Loucy (cell line): ENCODE measurements around the gene H2BK1.

Source experiments
- CTCF ChIP-seq: fragments of 200-600 bp; sonication (generic); conservative IDR thresholded peaks from 2 replicates; pipeline ENCODE4 v1.5.1; 2014; ENCODE audit warnings: mild to moderate bottlenecking, antibody characterized with exemption, low read length
- EZH2phosphoT487 ChIP-seq: fragments of 200-600 bp; IDR thresholded peaks from 2 replicates; pipeline ENCODE4 v1.6.1; 2018; ENCODE audit warnings: antibody characterized with exemption, mild to moderate bottlenecking, moderate library complexity, borderline replicate concordance

DNA sequence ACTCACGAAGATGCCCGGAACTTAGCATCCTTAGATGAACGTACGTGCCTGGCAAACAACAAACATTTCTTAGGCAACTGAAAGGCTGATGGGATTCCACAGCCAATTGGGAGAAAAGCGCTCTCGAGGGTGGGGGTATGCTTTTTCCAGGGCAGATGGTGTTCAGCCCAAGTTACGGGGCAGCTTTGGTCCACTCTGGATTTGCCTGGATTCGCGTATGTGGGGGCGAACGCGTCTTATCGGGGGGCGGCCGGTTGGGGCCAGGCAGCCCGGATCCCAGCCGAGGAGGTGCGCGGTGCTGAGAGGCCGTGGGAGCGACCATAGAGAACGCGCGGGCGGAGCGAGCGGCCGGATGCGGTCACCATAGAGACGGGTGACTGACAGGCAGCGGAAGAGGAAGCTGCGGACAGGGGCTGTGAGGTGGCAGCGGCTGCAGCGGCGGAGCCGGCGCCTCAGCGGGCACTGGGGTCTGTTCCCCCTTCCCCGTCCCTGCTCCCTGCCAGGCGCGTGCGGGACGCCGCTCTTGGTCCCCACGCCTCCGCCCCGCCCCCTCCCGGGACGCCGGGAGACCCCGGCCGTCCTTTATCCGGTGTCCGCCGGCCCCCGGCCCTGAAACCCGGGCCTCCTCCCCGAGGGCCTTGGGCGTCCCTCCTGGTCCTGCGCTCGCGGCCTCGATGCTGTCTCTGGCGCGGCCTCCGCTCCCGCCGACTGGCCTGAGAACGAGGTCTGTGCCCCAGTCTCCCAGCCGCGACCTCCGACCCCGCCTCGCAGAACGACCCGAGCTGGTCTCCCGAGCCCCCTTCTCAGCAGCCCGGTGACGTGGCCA is 22.0 kb upstream of the H2BK1 start, which contains the start of gene CHPF2:
- TF ChIP-seq CTCF (no peak), EZH2phosphoT487 (no peak)
